ENCODE data around the gene ADARB1.

ADARB1 gene

DNA sequence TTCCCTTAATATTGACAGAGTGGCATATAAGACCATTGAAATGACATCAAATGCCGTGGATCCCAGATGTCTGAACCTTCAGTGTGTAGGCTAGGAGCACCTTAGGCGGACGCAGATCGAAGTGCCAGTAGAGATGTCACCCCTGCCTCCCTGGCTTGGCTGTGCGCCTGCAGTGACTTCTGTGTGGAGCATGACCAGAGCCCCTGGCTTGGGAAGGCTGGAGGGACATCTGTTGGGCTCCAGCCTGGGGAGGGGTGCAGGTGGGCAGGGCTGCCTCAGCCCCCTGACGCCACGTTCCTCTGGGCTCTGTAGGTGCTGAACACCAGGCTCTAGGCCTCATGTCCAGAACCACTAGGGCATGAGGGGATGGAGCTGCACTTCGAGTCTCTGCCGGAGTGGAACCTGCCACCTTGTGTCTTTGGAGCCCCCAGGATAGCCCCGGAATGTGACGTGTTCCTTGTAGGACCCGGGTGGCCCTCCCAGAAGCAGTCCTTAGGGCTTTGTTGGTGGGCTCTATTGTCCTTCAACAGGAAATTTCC is 103.8 kb downstream of the ADARB1 start:
- TF ChIP-seq, protein P1, sequence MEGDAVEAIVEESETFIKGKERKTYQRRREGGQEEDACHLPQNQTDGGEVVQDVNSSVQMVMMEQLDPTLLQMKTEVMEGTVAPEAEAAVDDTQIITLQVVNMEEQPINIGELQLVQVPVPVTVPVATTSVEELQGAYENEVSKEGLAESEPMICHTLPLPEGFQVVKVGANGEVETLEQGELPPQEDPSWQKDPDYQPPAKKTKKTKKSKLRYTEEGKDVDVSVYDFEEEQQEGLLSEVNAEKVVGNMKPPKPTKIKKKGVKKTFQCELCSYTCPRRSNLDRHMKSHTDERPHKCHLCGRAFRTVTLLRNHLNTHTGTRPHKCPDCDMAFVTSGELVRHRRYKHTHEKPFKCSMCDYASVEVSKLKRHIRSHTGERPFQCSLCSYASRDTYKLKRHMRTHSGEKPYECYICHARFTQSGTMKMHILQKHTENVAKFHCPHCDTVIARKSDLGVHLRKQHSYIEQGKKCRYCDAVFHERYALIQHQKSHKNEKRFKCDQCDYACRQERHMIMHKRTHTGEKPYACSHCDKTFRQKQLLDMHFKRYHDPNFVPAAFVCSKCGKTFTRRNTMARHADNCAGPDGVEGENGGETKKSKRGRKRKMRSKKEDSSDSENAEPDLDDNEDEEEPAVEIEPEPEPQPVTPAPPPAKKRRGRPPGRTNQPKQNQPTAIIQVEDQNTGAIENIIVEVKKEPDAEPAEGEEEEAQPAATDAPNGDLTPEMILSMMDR (IDR thresholded peaks at IDR 0.05; ENCODE audit: borderline replicate concordance, control extremely low read depth, extremely low read depth, insufficient read depth, missing control alignments), result no peak
- in situ Hi-C loops (cut with MboI; ENCODE audit: low sequenced_read_pairs, unreplicated experiment), result no loop called here

DNA sequence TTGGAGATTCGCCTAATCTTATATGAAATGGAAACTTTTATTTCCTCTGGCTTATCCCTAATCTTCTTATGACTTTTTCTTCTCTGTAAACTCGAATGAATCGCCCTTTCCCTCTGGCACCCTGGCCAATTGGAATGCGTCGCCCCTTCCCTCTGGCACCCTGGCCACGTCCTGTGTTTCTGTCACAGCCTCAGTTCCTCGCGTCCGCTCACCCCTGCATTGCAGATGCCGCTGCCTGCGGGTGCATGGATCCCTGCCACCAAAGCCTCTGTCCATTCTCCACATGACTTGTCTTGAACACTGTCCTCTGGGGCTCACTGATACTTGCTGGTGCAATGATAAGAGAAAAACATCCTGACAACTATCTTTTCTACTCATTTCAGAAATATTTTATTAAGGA is 104.6 kb downstream of the ADARB1 start:
- DNase-seq (ENCODE audit: low spot score), result no peak
- TF ChIP-seq, protein P1 (IDR thresholded peaks at IDR 0.05; ENCODE audit: borderline replicate concordance, control extremely low read depth, extremely low read depth, insufficient read depth, missing control alignments), result no peak
- in situ Hi-C loops (cut with MboI; ENCODE audit: low sequenced_read_pairs, unreplicated experiment), result no loop called here

More for the DNA sequence above, 103.8 kb downstream of the ADARB1 start:
- no peak for DNase-seq (ENCODE audit: low spot score)

DNA sequence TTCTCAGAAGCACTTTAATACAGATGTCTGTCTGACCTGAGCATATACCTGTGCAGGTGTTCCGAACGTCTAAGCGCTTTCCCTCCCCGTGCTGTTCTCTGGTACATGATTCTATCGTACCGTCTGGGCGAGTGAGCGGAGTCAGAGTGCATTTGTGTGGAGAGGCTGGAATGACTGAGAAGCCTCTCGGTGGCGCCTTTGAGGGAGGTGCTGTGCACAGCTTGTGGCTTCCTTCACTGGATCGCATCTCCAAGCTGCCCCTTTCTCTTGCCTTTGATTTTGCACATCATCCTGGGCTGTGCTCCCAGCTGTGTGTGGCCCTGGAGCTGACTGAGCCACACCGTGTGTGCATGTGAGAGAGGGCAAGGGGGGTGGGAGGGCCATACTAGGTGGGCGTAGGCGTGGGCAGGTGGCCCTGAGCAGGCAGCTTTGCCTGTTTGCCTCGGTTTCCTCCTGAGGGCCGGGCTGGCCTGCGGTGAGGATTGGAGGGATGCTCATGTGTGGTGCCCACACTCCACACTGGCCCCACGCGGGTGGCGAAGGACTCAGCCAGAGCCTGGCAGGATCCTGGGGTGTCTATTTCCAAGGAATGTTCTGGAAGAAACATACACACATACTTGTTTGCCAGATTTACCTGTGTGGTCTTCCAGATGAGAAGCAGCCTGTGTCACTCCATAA is 105.3 kb downstream of the ADARB1 start:
- TF ChIP-seq, protein P1 (IDR thresholded peaks at IDR 0.05; ENCODE audit: borderline replicate concordance, control extremely low read depth, extremely low read depth, insufficient read depth, missing control alignments), result no peak
- in situ Hi-C loops (cut with MboI; ENCODE audit: low sequenced_read_pairs, unreplicated experiment), result no loop called here

DNA sequence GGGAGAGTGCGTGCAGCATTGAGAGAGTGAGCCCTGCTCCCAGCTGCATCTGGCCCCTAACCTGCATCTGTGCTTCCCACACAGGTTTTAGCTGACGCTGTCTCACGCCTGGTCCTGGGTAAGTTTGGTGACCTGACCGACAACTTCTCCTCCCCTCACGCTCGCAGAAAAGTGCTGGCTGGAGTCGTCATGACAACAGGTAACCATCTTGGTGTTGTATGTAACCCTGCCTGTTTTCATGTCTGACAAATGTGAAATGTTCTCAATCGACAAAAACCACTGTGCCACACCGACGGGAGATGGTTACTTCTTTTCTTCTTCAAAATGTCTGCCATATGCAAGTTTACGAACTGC is 105.8 kb downstream of the ADARB1 start:
- in situ Hi-C loops (cut with MboI; ENCODE audit: low sequenced_read_pairs, unreplicated experiment), result no loop called here

More for the DNA sequence above, 105.3 kb downstream of the ADARB1 start:
- no peak for DNase-seq (ENCODE audit: low spot score)

DNA sequence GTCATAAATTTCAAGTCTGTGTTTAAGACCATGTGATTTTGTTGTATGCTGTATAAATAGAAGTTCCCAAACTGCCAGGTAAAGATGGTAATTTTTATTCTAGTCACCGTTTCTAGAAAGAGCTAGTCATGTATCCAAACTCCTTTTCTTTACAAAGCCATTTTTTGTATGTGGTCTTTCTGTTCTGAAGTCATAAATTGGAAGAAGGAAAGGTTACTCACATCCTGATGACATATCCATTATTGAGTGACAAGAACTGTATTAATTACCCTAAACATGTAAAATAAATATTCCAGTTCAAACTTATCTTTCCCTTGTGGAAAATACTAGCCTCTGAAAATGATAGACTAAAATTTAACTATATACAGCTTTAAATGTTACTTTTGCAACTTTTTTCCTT is 108.6 kb downstream of the ADARB1 start:
- no peak for DNase-seq (ENCODE audit: low spot score)
- in situ Hi-C loops (cut with MboI; ENCODE audit: low sequenced_read_pairs, unreplicated experiment), result no loop called here
- TF ChIP-seq, protein P1 (IDR thresholded peaks at IDR 0.05; ENCODE audit: borderline replicate concordance, control extremely low read depth, extremely low read depth, insufficient read depth, missing control alignments), result no peak

More for the DNA sequence above, 105.8 kb downstream of the ADARB1 start:
- DNase-seq (ENCODE audit: low spot score), result no peak
- TF ChIP-seq, protein P1 (IDR thresholded peaks at IDR 0.05; ENCODE audit: borderline replicate concordance, control extremely low read depth, extremely low read depth, insufficient read depth, missing control alignments), result no peak

DNA sequence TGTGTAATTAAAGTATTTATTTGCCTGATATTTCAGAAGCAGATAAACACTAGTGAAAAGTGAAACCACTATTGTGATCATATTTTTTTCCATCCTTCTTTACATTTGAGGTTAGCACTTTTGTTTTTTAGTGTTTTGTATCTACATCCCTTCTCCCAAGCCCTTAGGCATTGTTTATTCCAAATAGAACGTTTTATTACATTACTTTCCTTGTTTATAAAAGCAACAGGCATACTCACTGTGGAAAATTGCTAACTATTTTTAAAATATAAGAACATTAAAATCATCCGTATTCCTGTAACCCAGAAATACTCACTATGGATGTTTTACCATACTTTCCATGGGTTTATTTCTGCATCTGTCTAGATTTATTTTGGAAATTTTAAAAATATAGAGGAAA is 109.5 kb downstream of the ADARB1 start:
- no peak for DNase-seq (ENCODE audit: low spot score)
- TF ChIP-seq, protein P1 (IDR thresholded peaks at IDR 0.05; ENCODE audit: borderline replicate concordance, control extremely low read depth, extremely low read depth, insufficient read depth, missing control alignments), result no peak
- in situ Hi-C loops (cut with MboI; ENCODE audit: low sequenced_read_pairs, unreplicated experiment), result no loop called here
